Measurements from ENCODE around the gene ARHGEF26.

DNA sequence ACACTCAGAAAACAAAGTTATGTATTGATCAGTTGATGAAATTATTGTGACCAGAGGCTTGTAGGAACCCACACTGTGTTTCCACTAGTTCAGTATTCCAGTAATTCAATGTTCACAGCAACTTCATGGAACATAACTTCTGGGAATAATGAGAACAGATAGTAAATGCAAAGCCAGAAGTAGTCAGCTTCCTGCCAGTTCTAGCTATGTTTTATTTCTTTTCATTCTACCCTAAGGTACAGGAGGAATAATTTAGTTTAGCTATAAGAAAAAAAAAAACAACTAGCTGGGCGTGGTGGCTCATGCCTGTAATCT is 48.6 kb downstream of the ARHGEF26 start:
- TF ChIP-seq, protein P1, sequence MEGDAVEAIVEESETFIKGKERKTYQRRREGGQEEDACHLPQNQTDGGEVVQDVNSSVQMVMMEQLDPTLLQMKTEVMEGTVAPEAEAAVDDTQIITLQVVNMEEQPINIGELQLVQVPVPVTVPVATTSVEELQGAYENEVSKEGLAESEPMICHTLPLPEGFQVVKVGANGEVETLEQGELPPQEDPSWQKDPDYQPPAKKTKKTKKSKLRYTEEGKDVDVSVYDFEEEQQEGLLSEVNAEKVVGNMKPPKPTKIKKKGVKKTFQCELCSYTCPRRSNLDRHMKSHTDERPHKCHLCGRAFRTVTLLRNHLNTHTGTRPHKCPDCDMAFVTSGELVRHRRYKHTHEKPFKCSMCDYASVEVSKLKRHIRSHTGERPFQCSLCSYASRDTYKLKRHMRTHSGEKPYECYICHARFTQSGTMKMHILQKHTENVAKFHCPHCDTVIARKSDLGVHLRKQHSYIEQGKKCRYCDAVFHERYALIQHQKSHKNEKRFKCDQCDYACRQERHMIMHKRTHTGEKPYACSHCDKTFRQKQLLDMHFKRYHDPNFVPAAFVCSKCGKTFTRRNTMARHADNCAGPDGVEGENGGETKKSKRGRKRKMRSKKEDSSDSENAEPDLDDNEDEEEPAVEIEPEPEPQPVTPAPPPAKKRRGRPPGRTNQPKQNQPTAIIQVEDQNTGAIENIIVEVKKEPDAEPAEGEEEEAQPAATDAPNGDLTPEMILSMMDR (IDR thresholded peaks at IDR 0.05), result no peak
- no peak for TF ChIP-seq POLR2AphosphoS5 (IDR thresholded peaks at IDR 0.05)
- TF ChIP-seq POLR2A (IDR thresholded peaks at IDR 0.05), result no peak
